ENCODE measurements around the gene MTURN. TPM values are rescaled to one million over a fixed set of nuclear protein-coding genes. Genes with fewer than 3 reads are reported as not detected.

Gene MTURN
- total and polyA plus RNA-seq, 8 donors: 8.7 to 14.9 (median 11.4) TPM

- intact Hi-C loops (cut with DNase I): no loop called here
- H3K9me3 ChIP-seq: no peaks in the 10 kb centered on the region
- no peaks in the 10 kb centered on the region for H3K27me3 ChIP-seq
- H3K27ac ChIP-seq: no peak overlapping the region
- FAIRE-seq (no peak), ATAC-seq (no peak), DNase-seq (no peak)
- no peak overlapping the region for H3K4me3 ChIP-seq
- TF ChIP-seq, protein P1, sequence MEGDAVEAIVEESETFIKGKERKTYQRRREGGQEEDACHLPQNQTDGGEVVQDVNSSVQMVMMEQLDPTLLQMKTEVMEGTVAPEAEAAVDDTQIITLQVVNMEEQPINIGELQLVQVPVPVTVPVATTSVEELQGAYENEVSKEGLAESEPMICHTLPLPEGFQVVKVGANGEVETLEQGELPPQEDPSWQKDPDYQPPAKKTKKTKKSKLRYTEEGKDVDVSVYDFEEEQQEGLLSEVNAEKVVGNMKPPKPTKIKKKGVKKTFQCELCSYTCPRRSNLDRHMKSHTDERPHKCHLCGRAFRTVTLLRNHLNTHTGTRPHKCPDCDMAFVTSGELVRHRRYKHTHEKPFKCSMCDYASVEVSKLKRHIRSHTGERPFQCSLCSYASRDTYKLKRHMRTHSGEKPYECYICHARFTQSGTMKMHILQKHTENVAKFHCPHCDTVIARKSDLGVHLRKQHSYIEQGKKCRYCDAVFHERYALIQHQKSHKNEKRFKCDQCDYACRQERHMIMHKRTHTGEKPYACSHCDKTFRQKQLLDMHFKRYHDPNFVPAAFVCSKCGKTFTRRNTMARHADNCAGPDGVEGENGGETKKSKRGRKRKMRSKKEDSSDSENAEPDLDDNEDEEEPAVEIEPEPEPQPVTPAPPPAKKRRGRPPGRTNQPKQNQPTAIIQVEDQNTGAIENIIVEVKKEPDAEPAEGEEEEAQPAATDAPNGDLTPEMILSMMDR (IDR thresholded peaks at IDR 0.05): no peak
- WGBS, 2 donors: 64 to 70% methylated on average over 3 of the region's 3 CpGs
- H3K36me3 ChIP-seq: no peaks in the 10 kb centered on the region
- peaks cover 20 to 40% (median 34%) of the 10 kb centered on the region in 3 donors for H3K4me1 ChIP-seq
Measured at GRCh38 chr7:30175180-30175579, 40.4 kb downstream of the MTURN start.

DNA sequence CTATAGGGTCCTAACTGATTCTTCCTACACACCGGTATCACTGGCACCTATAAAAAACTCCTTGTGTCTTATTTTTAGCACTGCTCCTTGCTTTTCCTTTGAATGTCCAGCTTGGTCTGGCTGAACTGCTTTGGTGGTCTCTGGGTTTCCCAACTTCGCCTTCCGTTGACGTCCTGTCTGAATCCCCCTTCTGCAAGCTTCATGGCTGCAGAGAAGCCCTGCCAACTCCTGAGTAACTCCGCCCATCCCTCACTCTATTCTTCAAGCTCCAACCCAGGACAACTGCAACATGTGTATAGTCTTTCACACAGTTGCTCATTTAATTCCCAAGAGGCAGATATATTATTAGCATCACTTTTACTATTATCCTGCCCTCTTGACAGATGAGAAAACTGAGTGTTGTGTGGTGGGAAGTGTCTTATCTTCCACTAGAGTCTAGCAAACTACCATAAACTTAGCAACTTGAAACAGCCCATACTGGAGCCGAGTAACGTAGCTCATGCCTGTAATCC, 40.9 kb downstream of the MTURN start:
- FAIRE-seq (no peak), ATAC-seq (no peak), DNase-seq (no peak)
- H3K4me3 ChIP-seq: no peak overlapping the region
- intact Hi-C loops (cut with DNase I): no loop called here
- peaks cover 20 to 40% (median 34%) of the 10 kb centered on the region in 3 donors for H3K4me1 ChIP-seq
- H3K9me3 ChIP-seq: no peaks in the 10 kb centered on the region
- H3K27me3 ChIP-seq: no peaks in the 10 kb centered on the region
- TF ChIP-seq, protein P1 (IDR thresholded peaks at IDR 0.05): no peak
- H3K27ac ChIP-seq: no peak overlapping the region
- WGBS, 2 donors: 96 to 99% methylated on average over 7 of the region's 7 CpGs
- no peaks in the 10 kb centered on the region for H3K36me3 ChIP-seq

GRCh38 chr7:30176463-30177109, 41.8 kb downstream of the MTURN start:
- intact Hi-C loops (cut with DNase I): no loop called here
- TF ChIP-seq, protein P1 (IDR thresholded peaks at IDR 0.05): no peak
- H3K36me3 ChIP-seq: no peaks in the 10 kb centered on the region
- H3K9me3 ChIP-seq: no peaks in the 10 kb centered on the region
- no peaks in the 10 kb centered on the region for H3K27me3 ChIP-seq
- WGBS, 2 donors: 84 to 96% methylated on average over 6 of the region's 6 CpGs
- no peak for ATAC-seq
- FAIRE-seq: no peak
- H3K27ac ChIP-seq: no peak overlapping the region
- no peak for DNase-seq
- no peak overlapping the region for H3K4me3 ChIP-seq
- H3K4me1 ChIP-seq: peaks cover 20 to 41% (median 34%) of the 10 kb centered on the region in 3 donors

DNA sequence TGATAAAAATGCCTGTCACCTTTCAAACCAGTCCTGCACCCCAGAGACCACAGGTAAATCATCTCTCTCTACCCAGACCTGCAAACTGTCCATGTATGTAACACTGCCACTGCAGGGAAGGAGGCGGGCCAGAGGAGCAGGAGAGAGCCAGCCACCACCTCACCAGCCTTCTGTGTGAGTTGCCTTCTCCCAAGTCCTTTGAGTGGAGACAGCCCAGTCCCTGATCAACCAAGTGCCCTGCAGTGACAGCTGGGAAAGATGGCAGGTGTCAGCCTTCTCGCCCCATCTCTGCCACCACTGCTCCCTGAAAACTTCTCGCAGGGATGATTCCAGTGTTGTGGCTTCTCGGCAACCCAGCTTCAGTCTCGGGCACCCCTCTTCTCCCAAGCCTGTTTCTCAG, 42.4 kb downstream of the MTURN start:
- Histone ChIP-seq H3K4me3 (no peak overlapping the region), H3K36me3 (no peaks in the 10 kb centered on the region), H3K27ac (no peak overlapping the region), H3K4me1 (peaks cover 20 to 45% (median 34%) of the 10 kb centered on the region in 3 donors), H3K27me3 (no peaks in the 10 kb centered on the region), H3K9me3 (no peaks in the 10 kb centered on the region)
- WGBS, 2 donors: 79 to 84% methylated on average over 5 of the region's 5 CpGs
- DNase-seq (no peak), ATAC-seq (no peak), FAIRE-seq (no peak)
- TF ChIP-seq, protein P1 (IDR thresholded peaks at IDR 0.05): no peak
- intact Hi-C loops (cut with DNase I): no loop called here

DNA sequence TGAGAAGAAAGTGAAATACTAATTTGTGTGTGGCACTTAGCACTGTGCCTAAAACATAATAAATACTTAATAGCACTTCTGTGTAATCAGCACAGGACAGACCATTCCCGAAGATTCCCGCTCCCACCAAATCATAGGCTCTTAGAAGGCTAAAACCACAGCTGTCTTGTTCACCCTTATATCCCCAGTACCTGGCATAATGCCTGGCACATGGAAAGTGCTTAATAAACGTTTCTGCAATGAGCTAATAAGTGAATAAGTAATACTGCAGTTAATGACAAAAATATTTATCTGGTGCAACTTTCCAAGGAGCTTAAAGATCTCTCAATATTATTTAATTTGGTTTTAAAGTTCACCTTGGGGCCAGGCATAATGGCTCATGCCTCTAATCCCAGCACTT, 43.2 kb downstream of the MTURN start:
- DNase-seq (no peak), ATAC-seq (no peak), FAIRE-seq (no peak)
- H3K36me3 ChIP-seq: no peaks in the 10 kb centered on the region
- H3K27me3 ChIP-seq: no peaks in the 10 kb centered on the region
- H3K4me3 ChIP-seq: no peak overlapping the region
- WGBS, 2 donors: 60 to 62% methylated on average over 3 of the region's 3 CpGs
- H3K9me3 ChIP-seq: no peaks in the 10 kb centered on the region
- intact Hi-C loops (cut with DNase I): no loop called here
- no peak overlapping the region for H3K27ac ChIP-seq
- H3K4me1 ChIP-seq: peaks cover 22 to 45% (median 37%) of the 10 kb centered on the region in 3 donors
- TF ChIP-seq, protein P1 (IDR thresholded peaks at IDR 0.05): no peak
